ENCODE measurements around the gene GNAQ. TPM values are rescaled to one million over a fixed set of nuclear protein-coding genes. Genes with fewer than 3 reads are reported as not detected.

Gene GNAQ
- total RNA-seq, 1 donor from 2014 or later = 46.9 TPM

DNA sequence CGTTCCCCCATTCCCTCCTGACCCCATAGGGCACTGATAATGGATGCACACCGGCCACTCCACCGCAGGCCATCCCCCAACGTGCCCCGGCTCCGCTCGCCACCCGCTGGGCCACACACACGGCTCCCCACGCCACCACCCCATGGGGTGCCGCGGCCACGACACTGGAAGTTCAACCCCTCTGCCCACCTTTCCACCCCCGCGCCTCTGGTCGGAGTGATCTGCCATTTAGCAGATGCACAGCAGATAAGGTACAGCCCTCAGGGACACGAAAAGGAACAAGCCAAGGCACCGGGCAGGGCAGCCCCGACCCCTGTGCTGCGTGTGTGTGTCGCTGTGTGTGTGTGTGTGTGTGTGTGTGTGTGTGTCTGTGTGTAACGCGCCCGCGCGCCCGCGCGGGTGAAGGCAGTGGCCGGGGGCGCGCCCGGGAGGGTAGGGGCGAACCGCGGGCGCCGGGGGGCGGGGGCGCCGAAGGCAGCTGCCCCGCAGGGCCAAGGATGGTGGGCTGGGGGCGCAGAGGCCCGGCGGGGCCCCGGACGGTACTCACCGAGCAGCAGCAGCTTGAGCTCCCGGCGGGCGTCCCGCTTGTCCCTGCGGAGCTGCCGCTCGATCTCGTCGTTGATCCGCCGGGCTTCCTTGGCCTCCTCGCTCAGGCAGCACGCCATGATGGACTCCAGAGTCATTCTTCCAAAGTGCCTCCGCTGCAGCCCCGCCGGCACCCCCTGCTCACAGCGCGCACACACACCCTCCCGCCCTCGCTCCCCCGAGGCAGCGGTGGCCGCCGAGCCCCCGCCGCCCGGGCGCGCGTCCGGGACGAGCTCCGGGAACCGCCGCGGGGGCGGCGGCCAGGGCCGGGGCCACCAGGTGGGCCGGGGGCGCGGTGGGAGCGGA lies 813 bp downstream of the GNAQ start:
- peak overlapping the region; percentile 94 for H3K4me3 Mint-ChIP-seq
- peaks cover 45% of the 10 kb centered on the region for H3K4me1 Mint-ChIP-seq
- peak; percentile 43 to 67 for DNase-seq (ENCODE audit: low spot score in 2 of 2, unreplicated experiment in 2 of 2)
- no peaks in the 10 kb centered on the region for H3K36me3 Mint-ChIP-seq
- H3K9me3 Mint-ChIP-seq = no peaks in the 10 kb centered on the region
- TF ChIP-seq, protein P1, sequence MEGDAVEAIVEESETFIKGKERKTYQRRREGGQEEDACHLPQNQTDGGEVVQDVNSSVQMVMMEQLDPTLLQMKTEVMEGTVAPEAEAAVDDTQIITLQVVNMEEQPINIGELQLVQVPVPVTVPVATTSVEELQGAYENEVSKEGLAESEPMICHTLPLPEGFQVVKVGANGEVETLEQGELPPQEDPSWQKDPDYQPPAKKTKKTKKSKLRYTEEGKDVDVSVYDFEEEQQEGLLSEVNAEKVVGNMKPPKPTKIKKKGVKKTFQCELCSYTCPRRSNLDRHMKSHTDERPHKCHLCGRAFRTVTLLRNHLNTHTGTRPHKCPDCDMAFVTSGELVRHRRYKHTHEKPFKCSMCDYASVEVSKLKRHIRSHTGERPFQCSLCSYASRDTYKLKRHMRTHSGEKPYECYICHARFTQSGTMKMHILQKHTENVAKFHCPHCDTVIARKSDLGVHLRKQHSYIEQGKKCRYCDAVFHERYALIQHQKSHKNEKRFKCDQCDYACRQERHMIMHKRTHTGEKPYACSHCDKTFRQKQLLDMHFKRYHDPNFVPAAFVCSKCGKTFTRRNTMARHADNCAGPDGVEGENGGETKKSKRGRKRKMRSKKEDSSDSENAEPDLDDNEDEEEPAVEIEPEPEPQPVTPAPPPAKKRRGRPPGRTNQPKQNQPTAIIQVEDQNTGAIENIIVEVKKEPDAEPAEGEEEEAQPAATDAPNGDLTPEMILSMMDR (IDR thresholded peaks at IDR 0.05; ENCODE audit: unreplicated experiment) = no peak
- peak overlapping the region; percentile 85 for H3K27ac Mint-ChIP-seq
- no peaks in the 10 kb centered on the region for H3K27me3 Mint-ChIP-seq (ENCODE audit: low read depth)

DNA sequence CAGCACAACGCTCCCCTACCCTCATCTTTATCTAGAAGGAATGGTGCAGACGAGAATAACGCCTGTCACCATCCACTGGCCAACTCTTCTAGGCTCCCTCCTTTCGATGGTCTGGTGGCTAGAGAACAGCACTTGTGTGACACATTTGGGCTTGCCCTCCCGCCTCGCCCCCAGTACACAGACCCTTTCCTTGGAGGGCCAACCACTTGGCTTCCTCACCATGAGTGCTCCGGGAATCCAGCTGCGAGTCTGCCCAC lies 1.4 kb downstream of the GNAQ start:
- Mint-ChIP-seq H3K4me3 (peak overlapping the region; percentile 94), H3K36me3 (no peaks in the 10 kb centered on the region), H3K27me3 (ENCODE audit: low read depth) (no peaks in the 10 kb centered on the region), H3K4me1 (peaks cover 46% of the 10 kb centered on the region), H3K27ac (peak overlapping the region; percentile 85), H3K9me3 (no peaks in the 10 kb centered on the region)
- TF ChIP-seq, protein P1 (IDR thresholded peaks at IDR 0.05; ENCODE audit: unreplicated experiment) = no peak
- DNase-seq (ENCODE audit: low spot score in 2 of 2, unreplicated experiment in 2 of 2) = no peak

DNA sequence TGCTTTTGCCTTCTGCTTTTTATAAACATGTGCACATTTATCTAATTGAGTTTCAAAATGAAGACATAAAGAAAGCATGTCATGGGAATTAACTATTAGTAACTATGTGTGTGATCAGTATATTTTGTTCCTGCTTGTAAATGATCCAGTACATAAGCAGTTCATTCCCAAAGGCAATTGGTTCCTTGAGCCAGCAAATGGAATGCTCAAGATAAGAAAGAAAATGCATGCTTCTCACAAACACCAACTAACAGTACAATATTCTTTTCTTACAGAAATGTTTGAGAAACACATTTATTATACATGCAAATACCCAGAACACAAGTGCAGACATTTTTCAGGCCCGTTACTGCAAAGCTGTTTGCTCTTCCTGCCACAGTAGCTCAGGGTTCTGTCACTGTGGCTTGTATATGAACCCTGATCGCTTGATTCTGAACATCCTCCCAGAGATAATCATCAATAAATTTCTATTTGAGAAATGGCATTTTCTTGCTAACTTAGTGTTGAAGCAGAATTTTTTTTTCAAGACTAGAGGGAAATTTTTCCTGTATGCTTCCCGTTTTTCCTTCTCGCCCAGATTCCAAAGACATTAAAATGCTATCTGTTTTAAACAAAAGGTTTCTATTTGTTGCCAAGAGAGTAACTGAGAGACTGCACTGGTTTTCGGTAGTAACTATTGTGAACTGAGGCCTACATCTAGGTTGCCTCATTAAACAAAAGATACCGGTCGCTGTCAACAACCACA lies 1.9 kb downstream of the GNAQ start:
- peaks cover 44% of the 10 kb centered on the region for H3K4me1 Mint-ChIP-seq
- TF ChIP-seq, protein P1 (IDR thresholded peaks at IDR 0.05; ENCODE audit: unreplicated experiment) = no peak
- H3K9me3 Mint-ChIP-seq = no peaks in the 10 kb centered on the region
- no peaks in the 10 kb centered on the region for H3K27me3 Mint-ChIP-seq (ENCODE audit: low read depth)
- H3K27ac Mint-ChIP-seq = peak overlapping the region; percentile 85
- H3K4me3 Mint-ChIP-seq = peak overlapping the region; percentile 94
- no peaks in the 10 kb centered on the region for H3K36me3 Mint-ChIP-seq
- DNase-seq (ENCODE audit: low spot score in 2 of 2, unreplicated experiment in 2 of 2) = no peak

DNA sequence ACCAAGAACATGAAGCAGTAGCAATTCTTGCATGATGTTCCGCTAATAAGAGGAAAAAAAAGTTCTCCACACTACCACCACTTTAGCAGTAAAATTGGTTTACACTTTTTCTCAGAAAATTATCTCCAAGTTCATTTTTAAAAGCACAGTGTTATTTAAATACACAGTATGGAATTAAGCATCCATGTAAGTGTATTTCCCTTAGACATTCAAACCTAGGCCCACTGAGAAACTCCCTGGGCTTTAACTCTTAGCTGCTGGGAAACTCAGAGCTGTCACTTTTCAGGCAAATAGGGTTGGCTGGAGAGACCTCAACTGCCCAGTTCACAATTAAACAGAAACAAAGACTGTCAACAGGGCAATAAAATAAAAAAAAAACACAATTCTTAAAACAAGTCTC lies 2.7 kb downstream of the GNAQ start:
- Mint-ChIP-seq H3K27ac (peak overlapping the region; percentile 85), H3K4me1 (peaks cover 42% of the 10 kb centered on the region), H3K27me3 (ENCODE audit: low read depth) (no peaks in the 10 kb centered on the region), H3K9me3 (no peaks in the 10 kb centered on the region), H3K4me3 (peak overlapping the region; percentile 94), H3K36me3 (no peaks in the 10 kb centered on the region)
- no peak for DNase-seq (ENCODE audit: low spot score in 2 of 2, unreplicated experiment in 2 of 2)
- TF ChIP-seq, protein P1 (IDR thresholded peaks at IDR 0.05; ENCODE audit: unreplicated experiment) = no peak

DNA sequence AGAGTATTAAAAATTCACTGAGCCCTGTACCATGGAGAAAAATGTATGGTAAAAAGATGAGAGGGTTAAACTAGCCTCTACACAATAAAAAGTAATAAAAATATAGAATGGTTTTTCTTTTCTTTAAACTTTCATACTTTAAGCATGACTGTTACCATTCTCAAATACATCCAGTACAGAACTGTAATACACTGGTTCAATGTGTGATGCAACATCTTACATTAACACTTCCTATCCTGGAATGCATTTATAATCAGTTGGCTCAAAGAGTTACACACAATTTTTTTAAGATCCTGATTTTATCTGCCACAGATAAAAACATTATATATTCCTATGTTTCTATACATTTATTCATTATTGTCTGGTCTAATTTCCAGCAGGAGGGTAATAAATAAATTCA lies 4.7 kb downstream of the GNAQ start:
- TF ChIP-seq, protein P1 (IDR thresholded peaks at IDR 0.05; ENCODE audit: unreplicated experiment) = no peak
- DNase-seq (ENCODE audit: low spot score in 2 of 2, unreplicated experiment in 2 of 2) = no peak
- Mint-ChIP-seq H3K27ac (no peak overlapping the region), H3K9me3 (no peaks in the 10 kb centered on the region), H3K4me1 (peaks cover 29% of the 10 kb centered on the region), H3K36me3 (no peaks in the 10 kb centered on the region), H3K27me3 (ENCODE audit: low read depth) (no peaks in the 10 kb centered on the region), H3K4me3 (no peak overlapping the region)
